Activated CD4-positive, alpha-beta T cell treated with anti-CD3 and anti-CD28 coated beads, Interleukin-2, amount 50 U/mL, for 1 hour (primary cell): Measurements from ENCODE around the gene SLC37A1.

Experiments used
- DNase-seq: peaks from one replicate; pipeline ENCODE4 v3.0.0-alpha.2; 2020

Gene SLC37A1

GRCh38 chr21:42479582-42479981 is 34.1 kb upstream of the SLC37A1 start:
- no peak for DNase-seq

DNA sequence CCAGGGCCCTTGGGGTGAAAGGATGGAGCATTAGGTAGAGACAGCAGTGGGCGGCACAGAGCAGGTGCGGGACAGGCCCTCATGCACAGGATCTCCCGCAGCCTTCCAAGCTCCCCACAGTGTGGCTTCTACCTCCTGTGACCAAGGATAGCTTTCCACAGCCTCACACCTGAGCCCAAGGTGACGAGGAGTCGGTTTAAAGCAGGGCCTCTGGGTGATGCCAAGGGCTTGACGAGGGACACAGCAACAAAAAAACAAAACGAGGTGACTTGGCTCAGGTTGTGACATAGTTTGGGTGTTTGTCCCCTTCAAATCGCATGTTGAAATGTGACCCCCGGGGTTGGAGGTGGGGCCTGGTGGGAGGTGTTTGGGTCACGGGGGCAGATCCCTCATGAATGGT is 32.9 kb upstream of the SLC37A1 start:
- DNase-seq = no peak

- DNase-seq = no peak
Observed at GRCh38 chr21:42481169-42481568, 32.5 kb upstream of the SLC37A1 start.

GRCh38 chr21:42484966-42485365 is 28.7 kb upstream of the SLC37A1 start:
- no peak for DNase-seq

- no peak for DNase-seq
Observed at GRCh38 chr21:42486072-42486471, 27.6 kb upstream of the SLC37A1 start.

GRCh38 chr21:42486531-42486930 is 27.1 kb upstream of the SLC37A1 start:
- DNase-seq = no peak

GRCh38 chr21:42489006-42489563 is 24.6 kb upstream of the SLC37A1 start:
- no peak for DNase-seq

DNA sequence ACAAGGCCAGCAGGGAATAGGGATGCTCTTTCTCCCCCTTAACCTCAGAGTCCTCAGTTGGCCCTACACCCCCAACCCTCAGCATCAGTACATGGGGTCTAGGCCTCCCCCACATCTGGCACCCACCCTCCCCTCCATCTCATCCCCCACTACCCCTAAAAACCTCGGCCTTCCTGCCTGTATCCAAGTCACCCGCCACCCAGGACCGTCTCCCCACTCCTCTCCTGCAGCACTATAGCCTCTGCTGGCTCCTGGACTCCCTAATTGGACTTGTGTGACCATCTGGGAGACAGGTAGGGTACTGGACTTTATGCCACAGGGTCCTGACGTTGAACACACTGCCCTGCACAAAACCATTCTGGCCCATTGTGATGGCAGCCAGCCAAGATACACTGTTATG is 23.7 kb upstream of the SLC37A1 start:
- DNase-seq = no peak

GRCh38 chr21:42490720-42491119 is 22.9 kb upstream of the SLC37A1 start:
- no peak for DNase-seq

DNA sequence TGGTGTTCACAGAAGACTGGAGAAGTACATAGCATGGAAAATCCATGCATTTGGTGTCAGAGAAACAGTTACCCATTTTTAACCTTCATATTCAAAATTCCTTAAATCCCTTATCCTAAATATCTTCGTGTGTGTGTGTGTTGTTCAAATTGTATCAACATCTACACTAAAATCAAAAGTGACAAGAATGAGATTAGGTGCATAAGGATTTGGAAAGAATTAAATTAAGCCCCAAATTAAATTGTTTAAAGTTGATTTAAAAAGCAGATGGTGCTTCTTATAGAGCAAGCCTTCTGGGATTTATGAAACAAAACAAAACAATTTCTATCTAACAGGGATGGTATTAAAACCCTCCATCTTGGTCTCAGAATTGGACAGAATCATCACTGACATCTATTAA is 22.3 kb upstream of the SLC37A1 start:
- DNase-seq = no peak

GRCh38 chr21:42492201-42492600 is 21.5 kb upstream of the SLC37A1 start:
- no peak for DNase-seq

DNA sequence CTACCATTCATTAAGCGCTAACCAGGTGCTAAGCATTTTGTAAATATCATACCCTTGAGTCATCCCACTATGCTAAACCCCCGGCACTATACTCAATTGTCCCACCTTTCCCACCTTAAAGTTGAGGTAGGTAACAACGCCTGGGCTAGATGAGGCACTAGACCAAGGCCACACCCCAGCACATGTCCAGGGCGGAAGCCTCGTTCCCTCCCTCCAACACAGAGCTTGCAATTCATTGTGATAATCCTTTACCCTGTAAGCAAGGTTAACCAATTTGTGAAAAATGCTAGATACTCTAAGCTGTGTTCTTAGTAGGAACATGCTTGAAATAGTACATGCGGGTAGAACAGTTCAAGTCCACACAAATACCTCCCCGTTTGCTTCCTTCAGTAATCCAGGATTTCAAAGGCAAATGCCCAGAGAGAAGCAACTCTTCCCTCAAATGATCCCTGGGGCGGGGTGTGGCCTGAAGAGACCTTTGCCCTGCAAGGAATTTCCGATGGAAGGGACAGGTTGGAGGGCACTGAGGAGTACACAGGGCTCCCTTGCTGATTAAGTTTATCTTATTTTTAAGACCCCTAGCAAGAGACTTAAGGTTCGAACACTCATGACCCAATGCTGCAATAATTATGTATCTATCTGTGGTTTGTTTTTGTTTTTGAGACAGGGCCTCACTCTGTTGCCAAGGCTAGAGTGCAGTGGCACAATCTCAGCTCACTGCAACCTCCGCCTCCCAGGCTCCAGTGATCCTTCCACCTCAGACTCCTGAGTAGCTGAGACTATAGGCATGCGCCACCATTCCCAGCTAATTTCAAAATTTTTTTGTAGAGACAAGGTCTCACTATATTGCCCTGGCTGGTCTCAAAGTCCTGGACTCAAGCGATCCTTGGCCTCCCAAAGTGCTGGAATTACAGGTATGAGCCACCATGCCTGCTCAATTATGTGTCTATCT is 20.3 kb upstream of the SLC37A1 start:
- DNase-seq = no peak

GRCh38 chr21:42495027-42495426 is 18.6 kb upstream of the SLC37A1 start:
- DNase-seq = no peak

DNA sequence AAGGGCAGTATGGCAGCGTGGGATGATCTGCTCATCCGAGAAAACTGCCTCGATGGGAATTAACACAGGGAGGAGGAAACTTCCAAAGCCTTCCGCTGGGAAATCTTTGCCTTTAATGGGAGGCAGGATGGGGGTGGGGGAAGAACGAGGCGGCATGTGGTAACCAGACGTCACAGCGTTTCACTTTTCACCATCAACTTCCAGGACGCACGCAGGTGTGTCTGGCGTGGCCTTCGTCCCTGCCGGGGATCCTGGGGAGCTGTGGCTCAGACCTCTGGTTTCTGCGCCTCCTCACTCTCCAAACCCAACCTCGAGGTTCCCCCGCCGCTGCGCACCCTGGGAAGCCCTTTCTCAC is 17.9 kb upstream of the SLC37A1 start:
- no peak for DNase-seq

- peak; percentile 99 for DNase-seq
Observed at GRCh38 chr21:42496120-42496838, 17.4 kb upstream of the SLC37A1 start, which contains the start of gene RSPH1. RSPH1 (minus strand) TSS chr21:42496224; CDS start chr21:42496186, 38 bp downstream.

DNA sequence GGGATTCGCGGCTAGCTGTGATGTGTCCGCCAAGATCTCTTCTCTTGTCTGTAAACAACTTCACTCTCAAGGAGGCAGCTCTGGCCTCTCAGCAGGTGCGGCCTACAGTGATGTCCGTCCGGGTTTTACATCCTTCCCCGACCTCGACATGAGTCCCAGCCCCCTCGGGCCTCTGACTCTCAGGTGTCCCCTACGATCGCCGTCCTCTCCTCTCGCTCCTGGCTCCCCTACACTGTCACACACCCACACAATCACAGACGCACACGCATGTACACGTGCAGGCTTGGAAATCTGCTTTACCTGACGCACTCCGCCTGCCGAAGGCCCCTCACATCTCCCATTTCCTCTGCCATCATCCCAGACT is 16.8 kb upstream of the SLC37A1 start:
- no peak for DNase-seq

GRCh38 chr21:42498012-42498411 is 15.6 kb upstream of the SLC37A1 start:
- DNase-seq = no peak

- DNase-seq = no peak
Observed at GRCh38 chr21:42499444-42500112, 14.1 kb upstream of the SLC37A1 start.

- DNase-seq = no peak
Observed at GRCh38 chr21:42500225-42500624, 13.4 kb upstream of the SLC37A1 start.

GRCh38 chr21:42500736-42501135 is 12.9 kb upstream of the SLC37A1 start:
- DNase-seq = no peak

DNA sequence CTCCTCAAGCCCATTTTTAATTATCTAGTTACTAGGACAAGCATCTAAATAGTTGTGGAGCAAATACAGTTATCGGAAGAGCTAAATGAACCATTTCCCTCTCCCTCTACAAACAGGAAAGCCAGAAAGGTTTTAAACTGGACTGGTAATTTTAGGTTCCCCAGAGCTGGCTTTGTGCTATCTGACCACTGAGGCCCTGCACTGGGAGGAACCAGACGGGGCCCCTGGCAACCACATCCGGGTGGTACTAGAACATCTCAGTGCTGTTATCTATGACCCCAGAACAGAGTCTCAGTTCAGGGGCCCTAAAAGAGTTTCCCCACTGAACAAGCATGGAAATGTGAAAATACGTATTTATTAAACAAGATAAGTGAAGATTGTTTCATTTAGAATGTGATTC is 9.9 kb upstream of the SLC37A1 start:
- no peak for DNase-seq

DNA sequence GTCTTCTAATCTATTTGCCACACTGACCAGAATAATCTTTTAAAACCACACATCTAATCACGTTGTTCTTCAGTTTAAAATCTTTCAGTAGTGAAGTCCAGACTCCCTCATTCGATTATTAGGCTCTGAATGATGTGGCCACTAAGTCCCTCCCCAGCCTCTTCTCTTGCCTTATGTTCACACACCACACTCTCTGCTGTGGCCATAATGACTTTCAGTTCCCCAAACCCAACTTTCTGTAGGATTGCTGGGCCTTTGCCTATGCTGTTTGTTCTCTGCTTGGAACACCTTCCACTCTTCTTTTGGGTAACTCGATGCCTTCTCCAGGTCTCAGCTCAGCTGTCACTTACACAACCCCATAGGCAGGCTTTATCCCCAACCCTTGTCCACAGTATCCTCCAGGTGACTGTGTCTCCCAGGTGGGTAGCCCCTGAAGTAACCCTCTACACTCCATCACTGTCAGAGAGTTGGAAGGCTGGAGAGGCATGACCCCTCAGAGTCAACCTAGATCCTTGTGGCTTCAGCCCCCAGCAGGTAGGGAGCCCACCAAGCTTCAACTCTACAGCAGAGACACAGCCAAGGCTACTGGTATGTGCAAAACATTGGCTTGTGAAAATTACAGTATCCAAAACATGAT is 8.4 kb upstream of the SLC37A1 start:
- no peak for DNase-seq

DNA sequence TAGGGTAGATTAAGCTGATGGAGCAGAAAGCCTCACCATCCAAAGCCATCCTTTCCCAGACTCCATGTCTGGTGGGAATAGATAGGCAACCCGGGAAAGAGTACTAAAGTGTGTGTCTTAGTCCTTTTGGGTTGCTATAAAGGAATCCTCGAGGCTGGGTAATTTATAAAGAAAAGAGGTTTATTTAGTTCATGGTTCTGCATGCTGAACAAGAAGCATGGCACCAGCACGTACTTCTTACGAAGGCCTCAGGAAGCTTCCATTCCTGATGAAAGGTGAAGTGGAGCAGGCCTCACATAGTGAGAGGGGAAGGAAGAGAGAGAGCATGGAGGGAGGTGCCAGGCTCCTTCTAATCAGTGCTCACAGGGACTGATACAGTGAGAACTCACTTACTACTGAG is 6.2 kb upstream of the SLC37A1 start:
- DNase-seq = no peak
